Ovary (tissue), 3 donors: ENCODE results near the gene FSTL5.

Experiments used
- POLR2A ChIP-seq: fragments of 450-650 bp; IDR thresholded peaks from one replicate; pipeline ENCODE4 v1.6.1; 2017; ENCODE audit warnings: antibody characterized with exemption, mild to moderate bottlenecking, moderate library complexity
- TF ChIP-seq, protein P1 (sequence below), 3 donors: fragments of 450-650 bp in 2 of 3; fragments of 200-600 bp in 1 of 3; IDR thresholded peaks; one replicate each; pipeline versions ENCODE4 v1.5.1 to v1.8.0; 2016 to 2022; ENCODE audit warnings: antibody characterized with exemption in 3 of 3, mild to moderate bottlenecking in 1 of 3
- donor health status: DM: no; HTN: no; CAD: no.

GRCh38 chr4:162170509-162170908 lies 6.7 kb upstream of the FSTL5 start:
- TF ChIP-seq POLR2A, result no peak
- TF ChIP-seq, protein P1, sequence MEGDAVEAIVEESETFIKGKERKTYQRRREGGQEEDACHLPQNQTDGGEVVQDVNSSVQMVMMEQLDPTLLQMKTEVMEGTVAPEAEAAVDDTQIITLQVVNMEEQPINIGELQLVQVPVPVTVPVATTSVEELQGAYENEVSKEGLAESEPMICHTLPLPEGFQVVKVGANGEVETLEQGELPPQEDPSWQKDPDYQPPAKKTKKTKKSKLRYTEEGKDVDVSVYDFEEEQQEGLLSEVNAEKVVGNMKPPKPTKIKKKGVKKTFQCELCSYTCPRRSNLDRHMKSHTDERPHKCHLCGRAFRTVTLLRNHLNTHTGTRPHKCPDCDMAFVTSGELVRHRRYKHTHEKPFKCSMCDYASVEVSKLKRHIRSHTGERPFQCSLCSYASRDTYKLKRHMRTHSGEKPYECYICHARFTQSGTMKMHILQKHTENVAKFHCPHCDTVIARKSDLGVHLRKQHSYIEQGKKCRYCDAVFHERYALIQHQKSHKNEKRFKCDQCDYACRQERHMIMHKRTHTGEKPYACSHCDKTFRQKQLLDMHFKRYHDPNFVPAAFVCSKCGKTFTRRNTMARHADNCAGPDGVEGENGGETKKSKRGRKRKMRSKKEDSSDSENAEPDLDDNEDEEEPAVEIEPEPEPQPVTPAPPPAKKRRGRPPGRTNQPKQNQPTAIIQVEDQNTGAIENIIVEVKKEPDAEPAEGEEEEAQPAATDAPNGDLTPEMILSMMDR (IDR thresholded peaks at IDR 0.05), result no peak
